Panc1 (cell line): ENCODE results near the gene TNNI3K. TPM values are rescaled to one million over a fixed set of nuclear protein-coding genes. Genes with fewer than 3 reads are reported as not detected.

ENCODE experiments used
- ATAC-seq: fragments of 200-7000 bp; cut with Tn5 transposase; 2 replicates; pipeline ENCODE4 v1.9.1; 2020; ENCODE audit warnings: mild to moderate bottlenecking, moderate library complexity
- BruUV-seq: library from RNA; stranded (reverse); fragments of 400-500 nt; replicated peaks from 2 replicates; lab custom pipeline; 2021; lab: Mats Ljungman, UMichigan
- CTCF ChIA-PET: fragments of 300-600 bp; sonication (Branson Sonifier 250); formaldehyde crosslinking; loops from one replicate; lab custom pipeline; 2022; ENCODE audit warnings: antibody characterized with exemption; lab: Charles Lee
- POLR2A ChIA-PET: fragments of 300-600 bp; sonication (Branson Sonifier 250); formaldehyde crosslinking; loops from one replicate; lab custom pipeline; 2022; ENCODE audit warnings: antibody characterized with exemption; lab: Charles Lee
- DNase-seq: peaks from one replicate; pipeline ENCODE4 v3.0.0-alpha.2; 2010; ENCODE audit warnings: low read depth, low spot score
- H3K27ac ChIP-seq: 2 replicates; pipeline ENCODE4 v1.5.1; 2011; ENCODE audit warnings: mild to moderate bottlenecking, low read length, inconsistent platforms
- H3K27me3 ChIP-seq: fragments of 200-500 bp; sonication (Bioruptor generic); 2 replicates; pipeline ENCODE4 v1.6.0; 2014; ENCODE audit warnings: low read length, inconsistent platforms; ENCODE audit not compliant: control insufficient read depth, insufficient read depth
- H3K36me3 ChIP-seq: fragments of 200-500 bp; sonication (Bioruptor generic); 2 replicates; pipeline ENCODE4 v1.5.1; 2014; ENCODE audit warnings: inconsistent platforms, mild to moderate bottlenecking, low read length, moderate library complexity; ENCODE audit not compliant: control insufficient read depth, insufficient read depth
- H3K4me1 ChIP-seq: 2 replicates; pipeline ENCODE4 v1.5.1; 2011; ENCODE audit warnings: inconsistent platforms, mild to moderate bottlenecking, low read length, moderate library complexity; ENCODE audit not compliant: control insufficient read depth, insufficient read depth
- H3K4me3 ChIP-seq, 2 experiments: 2 replicates each; pipeline ENCODE4 v1.5.1; 2011 to 2012; ENCODE audit warnings: low read depth in 2 of 2, low read length in 2 of 2, mild to moderate bottlenecking in 2 of 2, inconsistent platforms in 1 of 2, moderate library complexity in 1 of 2
- H3K9me3 ChIP-seq: fragments of 200-500 bp; sonication (Bioruptor generic); 2 replicates; pipeline ENCODE4 v1.5.1; 2014; ENCODE audit warnings: low read depth, mild to moderate bottlenecking, inconsistent platforms, low read length, moderate library complexity; ENCODE audit not compliant: control insufficient read depth, insufficient read depth
- CTCF ChIP-seq: fragments of 450-650 bp; IDR thresholded peaks from 2 replicates; pipeline ENCODE4 v1.5.1; 2017; ENCODE audit warnings: mild to moderate bottlenecking
- POLR2AphosphoS5 ChIP-seq: IDR thresholded peaks from 2 replicates; pipeline ENCODE4 v1.6.1; 2012; ENCODE audit warnings: mild to moderate bottlenecking, low read depth, low read length, moderate library complexity
- REST ChIP-seq, 2 experiments: IDR thresholded peaks; 2 replicates each; pipeline ENCODE4 v1.6.1; 2011 to 2012; ENCODE audit warnings: low read depth in 2 of 2, control low read depth in 1 of 2, low read length in 1 of 2, mild to moderate bottlenecking in 1 of 2, moderate library complexity in 1 of 2; ENCODE audit not compliant: insufficient read depth in 1 of 2
- SIN3A ChIP-seq: IDR thresholded peaks from 2 replicates; pipeline ENCODE4 v1.6.1; 2012; ENCODE audit warnings: low read depth, mild to moderate bottlenecking, low read length, moderate library complexity, borderline replicate concordance; ENCODE audit not compliant: insufficient read depth
- TCF7L2 ChIP-seq: IDR thresholded peaks from 2 replicates; pipeline ENCODE4 v1.6.1; 2011; ENCODE audit warnings: mild to moderate bottlenecking, low read depth, low read length, inconsistent platforms
- in situ Hi-C: cut with HindIII; loops from 2 replicates; pipeline ENCODE4 v1.10.0; 2016; ENCODE audit warnings: low sequenced_read_pairs, low pct_unique_long_range_greater_than_20kb
- intact Hi-C: fragments of 100-400 bp; cut with micrococcal nuclease; formaldehyde crosslinking; loops from one replicate; pipeline ENCODE4 v1.10.0; 2022; ENCODE audit not compliant: unreplicated experiment
- total RNA-seq: library from RNA; stranded (reverse); gene quantifications from one replicate; pipeline ENCODE4 v1.2.1, GENCODE V29; 2021; ENCODE audit not compliant: unreplicated experiment

Gene TNNI3K
- total RNA-seq, 1 experiment from 2014 or later, result not detected

GRCh38 chr1:74457253-74457652 is 222.1 kb downstream of the TNNI3K start:
- in situ Hi-C loops, result no loop called here
- Histone ChIP-seq H3K4me3 (no peak overlapping the region), H3K36me3 (no peaks in the 10 kb centered on the region), H3K4me1 (no peaks in the 10 kb centered on the region), H3K9me3 (no peaks in the 10 kb centered on the region), H3K27ac (no peak overlapping the region), H3K27me3 (no peaks in the 10 kb centered on the region)
- ChIA-PET POLR2A (no interaction called here), CTCF (no interaction called here)
- no peak for DNase-seq
- intact Hi-C loops, result no loop called here
- ATAC-seq, result no peak
- BruUV-seq, result no TSS peak
- no peak for TF ChIP-seq POLR2AphosphoS5
- no peak for TF ChIP-seq CTCF
- TF ChIP-seq SIN3A, result no peak
- TF ChIP-seq REST (IDR thresholded peaks at IDR 0.05; ENCODE audit: insufficient read depth in 1 of 2, low read depth in 2 of 2, low read length in 1 of 2), result no peak
- no peak for TF ChIP-seq TCF7L2

GRCh38 chr1:74463333-74463988 is 228.3 kb downstream of the TNNI3K start:
- TF ChIP-seq POLR2AphosphoS5 (no peak), SIN3A (no peak), TCF7L2 (no peak)
- H3K4me1 ChIP-seq, result no peaks in the 10 kb centered on the region
- H3K27me3 ChIP-seq, result no peaks in the 10 kb centered on the region
- intact Hi-C loops, result no loop called here
- BruUV-seq, result no TSS peak
- H3K36me3 ChIP-seq, result no peaks in the 10 kb centered on the region
- in situ Hi-C loops, result no loop called here
- no peak overlapping the region for H3K27ac ChIP-seq
- H3K9me3 ChIP-seq, result no peaks in the 10 kb centered on the region
- no peak for DNase-seq
- H3K4me3 ChIP-seq, result no peak overlapping the region
- ChIA-PET CTCF (no interaction called here), POLR2A (no interaction called here)
- no peak for ATAC-seq

GRCh38 chr1:74464037-74464436 is 228.8 kb downstream of the TNNI3K start:
- Histone ChIP-seq H3K9me3 (no peaks in the 10 kb centered on the region), H3K27ac (no peak overlapping the region), H3K27me3 (no peaks in the 10 kb centered on the region), H3K4me1 (no peaks in the 10 kb centered on the region), H3K4me3 (no peak overlapping the region), H3K36me3 (no peaks in the 10 kb centered on the region)
- POLR2A ChIA-PET, result interaction anchor here (0.6 kb wide), 1 partner anchor 360 kb away, joined by 15 read pairs; no protein-coding TSS in a partner anchor
- in situ Hi-C loops, result no loop called here
- BruUV-seq, result no TSS peak
- intact Hi-C loops, result no loop called here
- CTCF ChIA-PET, result no interaction called here
- TF ChIP-seq TCF7L2 (no peak), SIN3A (no peak), REST (IDR thresholded peaks at IDR 0.05; ENCODE audit: insufficient read depth in 1 of 2, low read depth in 2 of 2, low read length in 1 of 2) (no peak), CTCF (no peak)
- DNase-seq (no peak), ATAC-seq (no peak)
